ENCODE results near the gene LMTK3. TPM values are rescaled to one million over a fixed set of nuclear protein-coding genes. Genes with fewer than 3 reads are reported as not detected.

Gene LMTK3
- 2.0 and 3.1 TPM in 2 replicates for total RNA-seq

- Mint-ChIP-seq H3K4me3 (peak within 1 kb of the TSS; percentile 87), H3K9me3 (no peaks in the 10 kb centered on the region), H3K27me3 (ENCODE audit: insufficient read depth) (peaks cover 3% of the 10 kb centered on the region), H3K27ac (peak within 1 kb of the TSS; percentile 70), H3K4me1 (ENCODE audit: low read depth) (peaks cover 14% of the 10 kb centered on the region), H3K36me3 (ENCODE audit: low read depth) (peaks cover 5% of the 10 kb centered on the region)
- intact Hi-C loops (cut with micrococcal nuclease) = loop anchor here (2.0 to 10.0 kb wide), 5 partner anchors 43 to 443 kb away; partner anchors contain the start of genes BAX, CYTH2, LIG1 and ZSWIM9
- DNase-seq (ENCODE audit: low spot score) = peak; percentile 68
Observed at GRCh38 chr19:48511800-48512503, at the start of gene LMTK3. Gene LMTK3 (minus strand): TSS chr19:48511835. CDS start chr19:48511576, 259 bp downstream.

GRCh38 chr19:48561412-48561811 is 49.8 kb upstream of the LMTK3 start:
- Mint-ChIP-seq H3K9me3 (no peaks in the 10 kb centered on the region), H3K36me3 (ENCODE audit: low read depth) (no peaks in the 10 kb centered on the region), H3K27ac (no peak overlapping the region), H3K4me3 (no peak overlapping the region), H3K4me1 (ENCODE audit: low read depth) (no peaks in the 10 kb centered on the region), H3K27me3 (ENCODE audit: insufficient read depth) (peaks cover 2% of the 10 kb centered on the region)
- intact Hi-C loops (cut with micrococcal nuclease) = no loop called here
- DNase-seq (ENCODE audit: low spot score) = no peak

GRCh38 chr19:48560095-48560530 is 48.5 kb upstream of the LMTK3 start:
- Mint-ChIP-seq H3K27ac (no peak overlapping the region), H3K4me3 (no peak overlapping the region), H3K27me3 (ENCODE audit: insufficient read depth) (peaks cover 2% of the 10 kb centered on the region), H3K9me3 (no peaks in the 10 kb centered on the region), H3K4me1 (ENCODE audit: low read depth) (no peaks in the 10 kb centered on the region), H3K36me3 (ENCODE audit: low read depth) (no peaks in the 10 kb centered on the region)
- no peak for DNase-seq (ENCODE audit: low spot score)
- intact Hi-C loops (cut with micrococcal nuclease) = no loop called here

GRCh38 chr19:48558018-48558684 is 46.5 kb upstream of the LMTK3 start:
- intact Hi-C loops (cut with micrococcal nuclease) = no loop called here
- no peaks in the 10 kb centered on the region for H3K4me1 Mint-ChIP-seq (ENCODE audit: low read depth)
- H3K27me3 Mint-ChIP-seq (ENCODE audit: insufficient read depth) = peaks cover 2% of the 10 kb centered on the region
- no peak overlapping the region for H3K4me3 Mint-ChIP-seq
- DNase-seq (ENCODE audit: low spot score) = no peak
- no peaks in the 10 kb centered on the region for H3K9me3 Mint-ChIP-seq
- no peak overlapping the region for H3K27ac Mint-ChIP-seq
- no peaks in the 10 kb centered on the region for H3K36me3 Mint-ChIP-seq (ENCODE audit: low read depth)

- DNase-seq (ENCODE audit: low spot score) = no peak
- Mint-ChIP-seq H3K27me3 (ENCODE audit: insufficient read depth) (peaks cover 2% of the 10 kb centered on the region), H3K36me3 (ENCODE audit: low read depth) (no peaks in the 10 kb centered on the region), H3K27ac (no peak overlapping the region), H3K4me1 (ENCODE audit: low read depth) (no peaks in the 10 kb centered on the region), H3K9me3 (no peaks in the 10 kb centered on the region), H3K4me3 (no peak overlapping the region)
- intact Hi-C loops (cut with micrococcal nuclease) = no loop called here
Observed at GRCh38 chr19:48556825-48557224, 45.2 kb upstream of the LMTK3 start.

- intact Hi-C loops (cut with micrococcal nuclease) = no loop called here
Observed at GRCh38 chr19:48556163-48556562, 44.5 kb upstream of the LMTK3 start.

GRCh38 chr19:48554385-48555091 is 42.9 kb upstream of the LMTK3 start:
- H3K4me1 Mint-ChIP-seq (ENCODE audit: low read depth) = no peaks in the 10 kb centered on the region
- no peak overlapping the region for H3K4me3 Mint-ChIP-seq
- DNase-seq (ENCODE audit: low spot score) = no peak
- no peak overlapping the region for H3K27ac Mint-ChIP-seq
- H3K27me3 Mint-ChIP-seq (ENCODE audit: insufficient read depth) = peaks cover 2% of the 10 kb centered on the region
- H3K9me3 Mint-ChIP-seq = no peaks in the 10 kb centered on the region
- no peaks in the 10 kb centered on the region for H3K36me3 Mint-ChIP-seq (ENCODE audit: low read depth)
- intact Hi-C loops (cut with micrococcal nuclease) = no loop called here

More at GRCh38 chr19:48556163-48556562, 44.5 kb upstream of the LMTK3 start:
- Mint-ChIP-seq H3K9me3 (no peaks in the 10 kb centered on the region), H3K27ac (no peak overlapping the region), H3K36me3 (ENCODE audit: low read depth) (no peaks in the 10 kb centered on the region), H3K4me1 (ENCODE audit: low read depth) (no peaks in the 10 kb centered on the region), H3K4me3 (no peak overlapping the region), H3K27me3 (ENCODE audit: insufficient read depth) (peaks cover 2% of the 10 kb centered on the region)
- DNase-seq (ENCODE audit: low spot score) = no peak

GRCh38 chr19:48553676-48554384 is 42.2 kb upstream of the LMTK3 start:
- H3K4me3 Mint-ChIP-seq = no peak overlapping the region
- DNase-seq (ENCODE audit: low spot score) = no peak
- no peaks in the 10 kb centered on the region for H3K4me1 Mint-ChIP-seq (ENCODE audit: low read depth)
- intact Hi-C loops (cut with micrococcal nuclease) = no loop called here
- no peaks in the 10 kb centered on the region for H3K27me3 Mint-ChIP-seq (ENCODE audit: insufficient read depth)
- no peak overlapping the region for H3K27ac Mint-ChIP-seq
- no peaks in the 10 kb centered on the region for H3K9me3 Mint-ChIP-seq
- H3K36me3 Mint-ChIP-seq (ENCODE audit: low read depth) = no peaks in the 10 kb centered on the region

- Mint-ChIP-seq H3K27ac (no peak overlapping the region), H3K4me3 (no peak overlapping the region), H3K27me3 (ENCODE audit: insufficient read depth) (no peaks in the 10 kb centered on the region), H3K4me1 (ENCODE audit: low read depth) (no peaks in the 10 kb centered on the region), H3K9me3 (no peaks in the 10 kb centered on the region), H3K36me3 (ENCODE audit: low read depth) (no peaks in the 10 kb centered on the region)
- intact Hi-C loops (cut with micrococcal nuclease) = no loop called here
- no peak for DNase-seq (ENCODE audit: low spot score)
Observed at GRCh38 chr19:48552406-48553322, 41.0 kb upstream of the LMTK3 start.

GRCh38 chr19:48551437-48552302 is 40.0 kb upstream of the LMTK3 start, which contains the start of gene SULT2B1:
Gene SULT2B1 (plus strand): TSS chr19:48552172. CDS start chr19:48552253, 81 bp downstream.
- DNase-seq (ENCODE audit: low spot score) = no peak
- H3K36me3 Mint-ChIP-seq (ENCODE audit: low read depth) = no peaks in the 10 kb centered on the region
- no peak within 1 kb of the TSS for H3K27ac Mint-ChIP-seq
- no peaks in the 10 kb centered on the region for H3K9me3 Mint-ChIP-seq
- no peaks in the 10 kb centered on the region for H3K27me3 Mint-ChIP-seq (ENCODE audit: insufficient read depth)
- H3K4me3 Mint-ChIP-seq = no peak within 1 kb of the TSS
- no peaks in the 10 kb centered on the region for H3K4me1 Mint-ChIP-seq (ENCODE audit: low read depth)
- intact Hi-C loops (cut with micrococcal nuclease) = no loop called here

- intact Hi-C loops (cut with micrococcal nuclease) = no loop called here
- Mint-ChIP-seq H3K27me3 (ENCODE audit: insufficient read depth) (no peaks in the 10 kb centered on the region), H3K36me3 (ENCODE audit: low read depth) (no peaks in the 10 kb centered on the region), H3K4me1 (ENCODE audit: low read depth) (no peaks in the 10 kb centered on the region), H3K9me3 (no peaks in the 10 kb centered on the region), H3K27ac (no peak overlapping the region), H3K4me3 (no peak overlapping the region)
- DNase-seq (ENCODE audit: low spot score) = no peak
Observed at GRCh38 chr19:48549380-48549779, 37.7 kb upstream of the LMTK3 start.
